ENCODE results near the gene PLCXD1. TPM values are rescaled to one million over a fixed set of nuclear protein-coding genes. Genes with fewer than 3 reads are reported as not detected.
"Not testable (repeated sequence)": the region's sequence is repeated elsewhere in the genome, so short reads cannot be mapped to it uniquely, and the experiment has no call there.

PLCXD1 gene
- total RNA-seq, 4 donors from 2014 or later: 1.1 to 8.8 (median 6.0) TPM

GRCh38 chrX:349702-350101, 68.5 kb downstream of the PLCXD1 start:
- ATAC-seq: no peak
- TF ChIP-seq POLR2A (IDR thresholded peaks at IDR 0.05): no peak
- no peak for TF ChIP-seq POLR2AphosphoS5 (IDR thresholded peaks at IDR 0.05)
- Histone ChIP-seq H3K36me3 (peaks cover 0 to 42% of the 10 kb centered on the region in 2 donors), H3K27ac (no peak overlapping the region), H3K4me3 (no peak overlapping the region), H3K4me1 (no peaks in the 10 kb centered on the region), H3K27me3 (no peaks in the 10 kb centered on the region), H3K9me3 (no peaks in the 10 kb centered on the region)
- 86 to 100% methylated on average over 2 to 10 of the region's 10 CpGs for WGBS, 2 donors (ENCODE audit: low coverage in 1 of 2)

GRCh38 chrX:350148-350533, 69.0 kb downstream of the PLCXD1 start:
- no peak for TF ChIP-seq POLR2AphosphoS5 (IDR thresholded peaks at IDR 0.05)
- TF ChIP-seq CTCF (IDR thresholded peaks at IDR 0.05): no peak
- TF ChIP-seq POLR2A (IDR thresholded peaks at IDR 0.05): no peak
- TF ChIP-seq EP300 (IDR thresholded peaks at IDR 0.05): no peak
- no peaks in the 10 kb centered on the region for H3K27me3 ChIP-seq
- H3K9me3 ChIP-seq: no peaks in the 10 kb centered on the region
- H3K4me1 ChIP-seq: no peaks in the 10 kb centered on the region
- no peak for ATAC-seq
- 83 to 86% methylated on average over 6 to 13 of the region's 20 CpGs for WGBS, 2 donors (ENCODE audit: low coverage in 1 of 2)
- H3K36me3 ChIP-seq: peaks cover 0 to 37% of the 10 kb centered on the region in 2 donors
- H3K4me3 ChIP-seq: no peak overlapping the region
- no peak overlapping the region for H3K27ac ChIP-seq

GRCh38 chrX:350534-351323, 69.5 kb downstream of the PLCXD1 start:
- TF ChIP-seq CTCF (IDR thresholded peaks at IDR 0.05) (no peak), EP300 (IDR thresholded peaks at IDR 0.05) (no peak), POLR2AphosphoS5 (IDR thresholded peaks at IDR 0.05) (no peak), POLR2A (IDR thresholded peaks at IDR 0.05) (no peak)
- Histone ChIP-seq H3K27ac (no peak overlapping the region), H3K9me3 (no peaks in the 10 kb centered on the region), H3K4me1 (no peaks in the 10 kb centered on the region), H3K4me3 (no peak overlapping the region), H3K27me3 (no peaks in the 10 kb centered on the region), H3K36me3 (peaks cover 0 to 34% of the 10 kb centered on the region in 2 donors)
- no peak for ATAC-seq
- 92 to 94% methylated on average over 11 to 40 of the region's 61 CpGs for WGBS, 2 donors (ENCODE audit: low coverage in 1 of 2)

- not testable (repeated sequence) for H3K4me1 ChIP-seq, H3K9me3 ChIP-seq, H3K27me3 ChIP-seq, ATAC-seq, H3K4me3 ChIP-seq, H3K27ac ChIP-seq
- H3K36me3 ChIP-seq: peaks cover 0 to 34% of the 10 kb centered on the region in 2 donors
- WGBS, 2 donors (ENCODE audit: low coverage in 1 of 2): 94 to 100% methylated on average over 4 to 10 of the region's 13 CpGs
These were observed 70.1 kb downstream of the PLCXD1 start for GRCh38 chrX:351324-351641.

- WGBS, 2 donors (ENCODE audit: low coverage in 1 of 2): 86% methylated on average over 1 to 7 of the region's 10 CpGs
- ATAC-seq: no peak
- Histone ChIP-seq H3K4me1 (no peaks in the 10 kb centered on the region), H3K27me3 (no peaks in the 10 kb centered on the region), H3K27ac (no peak overlapping the region), H3K9me3 (no peaks in the 10 kb centered on the region), H3K4me3 (no peak overlapping the region), H3K36me3 (peaks cover 0 to 30% of the 10 kb centered on the region in 2 donors)
- TF ChIP-seq EP300 (IDR thresholded peaks at IDR 0.05) (no peak), POLR2A (IDR thresholded peaks at IDR 0.05) (no peak)
These were observed 70.6 kb downstream of the PLCXD1 start for GRCh38 chrX:351736-352135.

GRCh38 chrX:352181-352580, 71.0 kb downstream of the PLCXD1 start:
- Histone ChIP-seq H3K4me3 (no peak overlapping the region), H3K4me1 (no peaks in the 10 kb centered on the region), H3K27me3 (no peaks in the 10 kb centered on the region), H3K27ac (no peak overlapping the region), H3K9me3 (no peaks in the 10 kb centered on the region), H3K36me3 (peaks cover 0 to 26% of the 10 kb centered on the region in 2 donors)
- ATAC-seq: no peak
- TF ChIP-seq POLR2A (IDR thresholded peaks at IDR 0.05) (no peak), EP300 (IDR thresholded peaks at IDR 0.05) (no peak), CTCF (IDR thresholded peaks at IDR 0.05) (no peak), POLR2AphosphoS5 (IDR thresholded peaks at IDR 0.05) (no peak)
- WGBS, 2 donors (ENCODE audit: low coverage in 1 of 2): 94 to 95% methylated on average over 9 to 24 of the region's 27 CpGs
